Measurements from ENCODE around the gene ZNF213. TPM values are rescaled to one million over a fixed set of nuclear protein-coding genes. Genes with fewer than 3 reads are reported as not detected.

The ZNF213 gene
- total and polyA plus RNA-seq, 4 donors: 7.8 to 13.1 (median 11.5) TPM

- no peak for TF ChIP-seq CTCF (IDR thresholded peaks at IDR 0.05; ENCODE audit: control extremely low read depth, extremely low read depth)
- no peak overlapping the region for H3K9ac ChIP-seq (ENCODE audit: insufficient read depth in 1 of 2, low read length in 2 of 2)
- no peak for DNase-seq
Measured at GRCh38 chr16:3145660-3146059, 10.8 kb downstream of the ZNF213 start.

GRCh38 chr16:3147046-3147756 is 12.4 kb downstream of the ZNF213 start:
- no peak for TF ChIP-seq CTCF (IDR thresholded peaks at IDR 0.05; ENCODE audit: control extremely low read depth, extremely low read depth)
- Histone ChIP-seq H3K4me1 (ENCODE audit: control insufficient read depth in 5 of 5, insufficient read depth in 5 of 5, low read length in 5 of 5) (peaks cover 0 to 14% (median 0%) of the 10 kb centered on the region in 5 donors), H3K27me3 (ENCODE audit: control insufficient read depth in 3 of 3, insufficient read depth in 3 of 3, low read length in 2 of 3) (no peaks in the 10 kb centered on the region), H3K9ac (ENCODE audit: insufficient read depth in 1 of 2, low read length in 2 of 2) (no peak overlapping the region), H3K4me3 (no peak overlapping the region), H3K27ac (ENCODE audit: low read depth in 1 of 2, low read length in 1 of 2) (no peak overlapping the region), H3K36me3 (ENCODE audit: control insufficient read depth in 4 of 4, insufficient read depth in 4 of 4, low read length in 4 of 4) (peaks cover 0 to 8% (median 0%) of the 10 kb centered on the region in 4 donors), H3K9me3 (ENCODE audit: control insufficient read depth in 4 of 4, insufficient read depth in 3 of 4, low read length in 3 of 4) (no peaks in the 10 kb centered on the region)
- DNase-seq (no peak), ATAC-seq (ENCODE audit: insufficient read depth, low FRiP score) (no peak)
- 91 to 94% methylated on average over 15 to 16 of the region's 16 CpGs for WGBS, 2 donors

More at GRCh38 chr16:3145660-3146059, 10.8 kb downstream of the ZNF213 start:
- WGBS, 2 donors: 85 to 88% methylated on average over 12 of the region's 12 CpGs
- H3K9me3 ChIP-seq (ENCODE audit: control insufficient read depth in 4 of 4, insufficient read depth in 3 of 4, low read length in 3 of 4): no peaks in the 10 kb centered on the region
- H3K27ac ChIP-seq (ENCODE audit: low read depth in 1 of 2, low read length in 1 of 2): no peak overlapping the region
- H3K4me1 ChIP-seq (ENCODE audit: control insufficient read depth in 5 of 5, insufficient read depth in 5 of 5, low read length in 5 of 5): peaks cover 0 to 7% (median 0%) of the 10 kb centered on the region in 5 donors
- ATAC-seq (ENCODE audit: insufficient read depth, low FRiP score): no peak
- H3K4me3 ChIP-seq: no peak overlapping the region
- peaks cover 0 to 22% (median 3%) of the 10 kb centered on the region in 4 donors for H3K36me3 ChIP-seq (ENCODE audit: control insufficient read depth in 4 of 4, insufficient read depth in 4 of 4, low read length in 4 of 4)
- H3K27me3 ChIP-seq (ENCODE audit: control insufficient read depth in 3 of 3, insufficient read depth in 3 of 3, low read length in 2 of 3): no peaks in the 10 kb centered on the region

GRCh38 chr16:3147757-3148104 is 12.9 kb downstream of the ZNF213 start:
- DNase-seq: no peak
- Histone ChIP-seq H3K4me3 (no peak overlapping the region), H3K9ac (ENCODE audit: insufficient read depth in 1 of 2, low read length in 2 of 2) (no peak overlapping the region), H3K27me3 (ENCODE audit: control insufficient read depth in 3 of 3, insufficient read depth in 3 of 3, low read length in 2 of 3) (no peaks in the 10 kb centered on the region), H3K4me1 (ENCODE audit: control insufficient read depth in 5 of 5, insufficient read depth in 5 of 5, low read length in 5 of 5) (peaks cover 0 to 20% (median 0%) of the 10 kb centered on the region in 5 donors), H3K36me3 (ENCODE audit: control insufficient read depth in 4 of 4, insufficient read depth in 4 of 4, low read length in 4 of 4) (peaks cover 0 to 4% (median 0%) of the 10 kb centered on the region in 4 donors), H3K9me3 (ENCODE audit: control insufficient read depth in 4 of 4, insufficient read depth in 3 of 4, low read length in 3 of 4) (no peaks in the 10 kb centered on the region), H3K27ac (ENCODE audit: low read depth in 1 of 2, low read length in 1 of 2) (no peak overlapping the region)
- 92 to 97% methylated on average over 5 of the region's 5 CpGs for WGBS, 2 donors
- TF ChIP-seq CTCF (IDR thresholded peaks at IDR 0.05; ENCODE audit: control extremely low read depth, extremely low read depth): no peak
- ATAC-seq (ENCODE audit: insufficient read depth, low FRiP score): no peak
